CD14-positive monocyte (primary cell): ENCODE results near the gene VWA5B1. TPM values are rescaled to one million over a fixed set of nuclear protein-coding genes. Genes with fewer than 3 reads are reported as not detected.

Experiments used
- DNase-seq, 3 donors: peaks; one replicate each; pipeline ENCODE4 v3.0.0-alpha.2; 2011 to 2022
- H2AFZ ChIP-seq: 2 replicates; pipeline ENCODE4 v1.6.0; 2012; ENCODE audit warnings: mild to moderate bottlenecking, low read depth, low read length, inconsistent platforms; ENCODE audit not compliant: insufficient read depth, poor library complexity, severe bottlenecking
- H3K27ac ChIP-seq, 2 donors: 1 replicate in 1 of 2; 2 replicates in 1 of 2; pipeline ENCODE4 v1.5.1; 2012 to 2013; ENCODE audit warnings: low read length in 2 of 2, control low read depth in 1 of 2, inconsistent platforms in 1 of 2, low read depth in 1 of 2, mild to moderate bottlenecking in 1 of 2
- H3K27me3 ChIP-seq, 2 donors: one replicate each; pipeline versions ENCODE4 v1.6.0 to v1.6.1; 2011 to 2013; ENCODE audit warnings: low read length in 2 of 2; ENCODE audit not compliant: control insufficient read depth in 2 of 2, insufficient read depth in 2 of 2
- H3K36me3 ChIP-seq, 2 donors: replicated peaks in 1 of 2; 1 replicate in 1 of 2; 2 replicates in 1 of 2; pipeline versions ENCODE4 v1.5.1 to v1.6.1; 2012 to 2013; ENCODE audit warnings: low read length in 2 of 2, control low read depth in 1 of 2, inconsistent platforms in 1 of 2, mild to moderate bottlenecking in 1 of 2; ENCODE audit not compliant: insufficient read depth in 2 of 2, control insufficient read depth in 1 of 2
- H3K4me1 ChIP-seq, 2 donors: 1 replicate in 1 of 2; 2 replicates in 1 of 2; pipeline versions ENCODE4 v1.5.1 to v1.6.1; 2012 to 2013; ENCODE audit warnings: low read length in 2 of 2, control low read depth in 1 of 2, inconsistent platforms in 1 of 2, mild to moderate bottlenecking in 1 of 2, moderate library complexity in 1 of 2; ENCODE audit not compliant: insufficient read depth in 2 of 2, control insufficient read depth in 1 of 2
- H3K4me2 ChIP-seq: replicated peaks from 2 replicates; pipeline ENCODE3; 2012; ENCODE audit warnings: low read length, moderate library complexity, mild to moderate bottlenecking; ENCODE audit not compliant: poor library complexity, severe bottlenecking; ENCODE audit errors: extremely low read depth
- H3K4me3 ChIP-seq, 3 experiments: fragments of 200-600 bp in 1 of 3; sonication (generic) in 1 of 3; replicated peaks in 1 of 3; 1 replicate in 2 of 3; 2 replicates in 1 of 3; pipeline ENCODE4 v1.5.1; 2011 to 2013; ENCODE audit warnings: low read length in 3 of 3, mild to moderate bottlenecking in 3 of 3, control low read depth in 2 of 3, low read depth in 2 of 3, inconsistent platforms in 1 of 3, moderate library complexity in 1 of 3
- H3K79me2 ChIP-seq: 2 replicates; pipeline ENCODE4 v1.6.0; 2012; ENCODE audit warnings: mild to moderate bottlenecking, control low read depth, inconsistent platforms, low read length, moderate library complexity; ENCODE audit not compliant: insufficient read depth
- H3K9ac ChIP-seq: 2 replicates; pipeline ENCODE4 v1.6.0; 2017; ENCODE audit warnings: low read length, mild to moderate bottlenecking; ENCODE audit not compliant: insufficient read depth, poor library complexity, severe bottlenecking
- H3K9me3 ChIP-seq, 2 donors: replicated peaks in 1 of 2; 1 replicate in 1 of 2; 2 replicates in 1 of 2; pipeline versions ENCODE4 v1.5.1 to v1.6.1; 2012 to 2013; ENCODE audit warnings: low read length in 2 of 2, control low read depth in 1 of 2; ENCODE audit not compliant: control insufficient read depth in 1 of 2, insufficient read depth in 1 of 2
- H4K20me1 ChIP-seq: 2 replicates; pipeline ENCODE4 v1.6.0; 2012; ENCODE audit warnings: mild to moderate bottlenecking, low read length, control low read depth, moderate library complexity; ENCODE audit not compliant: insufficient read depth
- H3K27ac Mint-ChIP-seq, 7 donors: one replicate each; pipeline ENCODE4 v1.8.0; 2020; ENCODE audit warnings: mild to moderate bottlenecking in 7 of 7, mixed read lengths in 7 of 7, moderate library complexity in 6 of 7, inconsistent platforms in 2 of 7
- H3K27me3 Mint-ChIP-seq, 3 donors: one replicate each; pipeline ENCODE4 v1.8.0; 2021 to 2022; ENCODE audit warnings: low read depth in 3 of 3, mild to moderate bottlenecking in 3 of 3, mixed read lengths in 3 of 3, moderate library complexity in 3 of 3, inconsistent platforms in 1 of 3
- H3K36me3 Mint-ChIP-seq, 2 donors: one replicate each; pipeline ENCODE4 v1.8.0; 2020; ENCODE audit warnings: mixed read lengths in 2 of 2, inconsistent platforms in 1 of 2, mild to moderate bottlenecking in 1 of 2
- H3K4me1 Mint-ChIP-seq: one replicate; pipeline ENCODE4 v1.8.0; 2020; ENCODE audit warnings: mild to moderate bottlenecking, mixed read lengths
- H3K4me3 Mint-ChIP-seq, 2 donors: one replicate each; pipeline ENCODE4 v1.8.0; 2020; ENCODE audit warnings: mild to moderate bottlenecking in 2 of 2, mixed read lengths in 2 of 2, moderate library complexity in 1 of 2
- H3K9me3 Mint-ChIP-seq, 7 donors: one replicate each; pipeline ENCODE4 v1.8.0; 2020 to 2022; ENCODE audit warnings: mixed read lengths in 7 of 7, mild to moderate bottlenecking in 6 of 7, moderate library complexity in 6 of 7, inconsistent platforms in 2 of 7
- CTCF ChIP-seq: fragments of 200-600 bp; IDR thresholded peaks from one replicate; pipeline ENCODE4 v1.8.0; 2022; ENCODE audit warnings: antibody characterized with exemption, mild to moderate bottlenecking
- WGBS: methylation state at CpG from one replicate; pipeline ENCODE4 v1.1.5; 2013; ENCODE audit warnings: missing lambda C conversion rate; ENCODE audit not compliant: insufficient coverage; 5-methylcytosine and 5-hydroxymethylcytosine counted together
- intact Hi-C, 2 donors: fragments of 100-400 bp; cut with micrococcal nuclease; formaldehyde crosslinking; loops; one replicate each; pipeline versions ENCODE4 v1.15.0 to v1.15.1; 2023
- polyA plus RNA-seq, 3 donors: library from polyadenylated mRNA; depleted of rRNA in 1 of 3; unstranded in 2 of 3; stranded (reverse) in 1 of 3; fragments of 300-500 nt in 2 of 3; fragments of >200 nt in 1 of 3; fragmentation: Illumina TruSeq in 2 of 3; gene quantifications; 1 replicate in 2 of 3; 2 replicates in 1 of 3; pipeline ENCODE4 v1.2.3, GENCODE V29; 2012 to 2021

Gene VWA5B1
- polyA plus RNA-seq, 3 donors, result not detected

- H3K4me1 Mint-ChIP-seq, result no peaks in the 10 kb centered on the region
- peaks cover 27 to 46% (median 34%) of the 10 kb centered on the region in 3 donors for H3K27me3 Mint-ChIP-seq
- Histone ChIP-seq H4K20me1 (no peaks in the 10 kb centered on the region), H3K4me1 (no peaks in the 10 kb centered on the region), H3K27me3 (peaks cover 0 to 25% of the 10 kb centered on the region in 2 donors), H3K9ac (no peak overlapping the region), H3K27ac (no peak overlapping the region), H3K36me3 (no peaks in the 10 kb centered on the region), H3K4me2 (no peak overlapping the region), H2AFZ (no peak overlapping the region), H3K9me3 (peaks cover 2 to 7% of the 10 kb centered on the region in 2 donors), H3K79me2 (no peaks in the 10 kb centered on the region), H3K4me3 (no peak overlapping the region)
- intact Hi-C loops, result no loop called here
- H3K36me3 Mint-ChIP-seq, result no peaks in the 10 kb centered on the region
- TF ChIP-seq CTCF, result no peak
- DNase-seq, result no peak
- H3K27ac Mint-ChIP-seq, result no peak overlapping the region
- peak overlapping the region in 1 of 2 donors; percentile 59 for H3K4me3 Mint-ChIP-seq
- WGBS, result 19% methylated on average over 10 of the region's 10 CpGs
- H3K9me3 Mint-ChIP-seq, result peaks cover 7 to 25% (median 9%) of the 10 kb centered on the region in 7 donors
Observed at GRCh38 chr1:20343938-20344302, 53.2 kb downstream of the VWA5B1 start.

GRCh38 chr1:20344738-20345137, 54.1 kb downstream of the VWA5B1 start:
- no peak overlapping the region for H3K4me3 ChIP-seq
- Mint-ChIP-seq H3K9me3 (peaks cover 7 to 25% (median 9%) of the 10 kb centered on the region in 7 donors), H3K27ac (no peak overlapping the region), H3K4me3 (peak overlapping the region in 1 of 2 donors; percentile 44), H3K27me3 (peaks cover 27 to 48% (median 34%) of the 10 kb centered on the region in 3 donors), H3K36me3 (no peaks in the 10 kb centered on the region), H3K4me1 (no peaks in the 10 kb centered on the region)
- H3K4me1 ChIP-seq, result no peaks in the 10 kb centered on the region
- no peak overlapping the region for H2AFZ ChIP-seq
- no peak for DNase-seq
- intact Hi-C loops, result no loop called here
- H3K27me3 ChIP-seq, result peaks cover 0 to 25% of the 10 kb centered on the region in 2 donors
- no peak overlapping the region for H3K9ac ChIP-seq
- no peak for TF ChIP-seq CTCF
- H3K36me3 ChIP-seq, result no peaks in the 10 kb centered on the region
- WGBS, result 42% methylated on average over 3 of the region's 7 CpGs
- H3K9me3 ChIP-seq, result peaks cover 2 to 7% of the 10 kb centered on the region in 2 donors
- H4K20me1 ChIP-seq, result no peaks in the 10 kb centered on the region
- H3K27ac ChIP-seq, result no peak overlapping the region
- H3K79me2 ChIP-seq, result no peaks in the 10 kb centered on the region
- H3K4me2 ChIP-seq, result no peak overlapping the region
